SK-N-SH (cell line): Measurements from ENCODE around the gene CENPL. TPM values are rescaled to one million over a fixed set of nuclear protein-coding genes. Genes with fewer than 3 reads are reported as not detected.

Experiments used
- CTCF ChIA-PET: fragments of 300-600, 350-600 bp; formaldehyde crosslinking; extraction: SDS; loops from one replicate; lab custom pipeline; 2021; lab: Yijun Ruan, JAX
- POLR2A ChIA-PET: fragments of 350-600 bp; sonication (Branson Sonifier 250); formaldehyde crosslinking; extraction: SDS; loops from one replicate; lab custom pipeline; 2020; ENCODE audit warnings: antibody characterized with exemption, inconsistent platforms; lab: Yijun Ruan, JAX
- DNase-seq: peaks from one replicate; pipeline ENCODE4 v3.0.0; 2012
- H2AFZ ChIP-seq: fragments of 200-600 bp; sonication (generic); 2 replicates; pipeline ENCODE4 v1.8.1; 2016; ENCODE audit warnings: antibody characterized with exemption, mild to moderate bottlenecking, low read depth
- H3F3A ChIP-seq: fragments of 200-600 bp; sonication (generic); replicated peaks from 2 replicates; pipeline ENCODE3; 2016; ENCODE audit warnings: antibody characterized with exemption, mild to moderate bottlenecking; ENCODE audit not compliant: insufficient read depth
- H3K27ac ChIP-seq, 2 experiments: fragments of 200-500 bp in 1 of 2; fragments of 200-600 bp in 1 of 2; sonication (Bioruptor generic) in 1 of 2; sonication (generic), shearing (Covaris generic) in 1 of 2; 2 replicates each; pipeline versions ENCODE4 v1.5.1 to v1.6.1; 2014 to 2016; ENCODE audit warnings: low read depth in 2 of 2, inconsistent platforms in 1 of 2, low read length in 1 of 2, mild to moderate bottlenecking in 1 of 2, mixed read lengths in 1 of 2
- H3K27me3 ChIP-seq: fragments of 200-600 bp; sonication (generic), shearing (Covaris generic); 2 replicates; pipeline ENCODE4 v1.6.1; 2016; ENCODE audit warnings: mixed run types; ENCODE audit not compliant: insufficient read depth
- H3K36me3 ChIP-seq, 2 experiments: fragments of 200-500 bp in 1 of 2; fragments of 200-600 bp in 1 of 2; sonication (Bioruptor generic) in 1 of 2; sonication (generic) in 1 of 2; replicated peaks in 1 of 2; 2 replicates each; pipeline versions ENCODE3 to v1.5.1; 2014 to 2016; ENCODE audit warnings: low read length in 1 of 2, mild to moderate bottlenecking in 1 of 2; ENCODE audit not compliant: insufficient read depth in 2 of 2, control insufficient read depth in 1 of 2
- H3K4me1 ChIP-seq, 2 experiments: fragments of 200-500 bp in 1 of 2; fragments of 200-600 bp in 1 of 2; sonication (Bioruptor generic) in 1 of 2; sonication (generic), shearing (Covaris generic) in 1 of 2; 2 replicates each; pipeline versions ENCODE4 v1.5.1 to v1.6.1; 2014 to 2016; ENCODE audit warnings: low read depth in 1 of 2, low read length in 1 of 2, mixed run types in 1 of 2; ENCODE audit not compliant: insufficient read depth in 2 of 2, control insufficient read depth in 1 of 2
- H3K4me2 ChIP-seq: fragments of 200-600 bp; sonication (generic), shearing (Covaris generic); 2 replicates; pipeline ENCODE4 v1.6.1; 2017; ENCODE audit warnings: mixed run types
- H3K4me3 ChIP-seq, 2 experiments: fragments of 200-500 bp in 1 of 2; fragments of 200-600 bp in 1 of 2; sonication (Bioruptor generic) in 1 of 2; sonication (generic), shearing (Covaris generic) in 1 of 2; 2 replicates each; pipeline versions ENCODE4 v1.5.1 to v1.8.1; 2014 to 2016; ENCODE audit warnings: low read depth in 2 of 2, inconsistent platforms in 1 of 2, low read length in 1 of 2, mild to moderate bottlenecking in 1 of 2, mixed read lengths in 1 of 2, moderate library complexity in 1 of 2
- H3K79me2 ChIP-seq: fragments of 200-600 bp; sonication (generic); 2 replicates; pipeline ENCODE4 v1.8.1; 2017; ENCODE audit warnings: mild to moderate bottlenecking; ENCODE audit not compliant: insufficient read depth
- H3K9ac ChIP-seq: fragments of 200-600 bp; sonication (generic); 2 replicates; pipeline ENCODE4 v1.6.1; 2017; ENCODE audit warnings: mixed run types
- H3K9me2 ChIP-seq: fragments of 200-600 bp; sonication (generic); 2 replicates; pipeline ENCODE4 v1.6.1; 2017; ENCODE audit warnings: mixed run types
- H3K9me3 ChIP-seq: fragments of 200-600 bp; sonication (generic); 2 replicates; pipeline ENCODE4 v1.6.1; 2017; ENCODE audit warnings: mixed run types, mild to moderate bottlenecking, moderate library complexity
- H4K20me1 ChIP-seq: fragments of 200-600 bp; sonication (generic); 2 replicates; pipeline ENCODE4 v1.6.1; 2017; ENCODE audit warnings: mild to moderate bottlenecking, mixed run types; ENCODE audit not compliant: insufficient read depth
- FOXJ3 ChIP-seq: sonication (generic); formaldehyde crosslinking; IDR thresholded peaks from 2 replicates; pipeline ENCODE4 v1.5.1; 2020; ENCODE audit warnings: mild to moderate bottlenecking, missing genetic modification reagents
- TAF1 ChIP-seq: IDR thresholded peaks from 2 replicates; pipeline ENCODE4 v1.6.1; 2012; ENCODE audit warnings: low read depth, mild to moderate bottlenecking, low read length, moderate library complexity, borderline replicate concordance
- TCF12 ChIP-seq: IDR thresholded peaks from 2 replicates; pipeline ENCODE4 v1.4.0; 2012
- TEAD4 ChIP-seq: IDR thresholded peaks from 2 replicates; pipeline ENCODE4 v1.4.0; 2012; ENCODE audit warnings: mild to moderate bottlenecking, borderline replicate concordance; ENCODE audit not compliant: insufficient read depth
- YY1 ChIP-seq: IDR thresholded peaks from 2 replicates; pipeline ENCODE4 v1.4.0; 2012; ENCODE audit warnings: low read depth, mild to moderate bottlenecking
- WGBS: methylation state at CpG from one replicate; pipeline ENCODE4 v1.1.6; 2017; ENCODE audit warnings: low lambda C conversion rate; 5-methylcytosine and 5-hydroxymethylcytosine counted together
- polyA plus RNA-seq, 3 experiments: library from polyadenylated mRNA; depleted of rRNA; stranded (reverse); fragments of >200 nt; gene quantifications; 2 replicates each; pipeline ENCODE4 v1.2.3, GENCODE V29; 2012
- TF ChIP-seq, protein P1 (sequence below): IDR thresholded peaks from 2 replicates; pipeline ENCODE4 v1.4.0; 2012; ENCODE audit warnings: low read depth, borderline replicate concordance
- TF ChIP-seq, protein P2 (sequence below): IDR thresholded peaks from 2 replicates; pipeline ENCODE4 v1.4.0; 2012; ENCODE audit warnings: low read depth
- TF ChIP-seq, protein P3 (sequence below): fragments of 200-600 bp; sonication (generic); IDR thresholded peaks from 2 replicates; pipeline ENCODE4 v1.6.1; 2017; ENCODE audit warnings: antibody characterized with exemption, mild to moderate bottlenecking, moderate library complexity
- TF ChIP-seq, protein P4 (sequence below): fragments of 150-350 bp; IDR thresholded peaks from 2 replicates; pipeline ENCODE4 v1.6.1; 2017; ENCODE audit warnings: antibody characterized with exemption, low read length, low read depth, borderline replicate concordance
- TF ChIP-seq, protein P5 (sequence below): IDR thresholded peaks from 2 replicates; pipeline ENCODE4 v1.6.1; 2012; ENCODE audit warnings: mild to moderate bottlenecking, low read depth, low read length, moderate library complexity

The CENPL gene
- polyA plus RNA-seq, 1 of the 3 experiments (the other 2 are of a cell fraction) = 4.0 TPM

DNA sequence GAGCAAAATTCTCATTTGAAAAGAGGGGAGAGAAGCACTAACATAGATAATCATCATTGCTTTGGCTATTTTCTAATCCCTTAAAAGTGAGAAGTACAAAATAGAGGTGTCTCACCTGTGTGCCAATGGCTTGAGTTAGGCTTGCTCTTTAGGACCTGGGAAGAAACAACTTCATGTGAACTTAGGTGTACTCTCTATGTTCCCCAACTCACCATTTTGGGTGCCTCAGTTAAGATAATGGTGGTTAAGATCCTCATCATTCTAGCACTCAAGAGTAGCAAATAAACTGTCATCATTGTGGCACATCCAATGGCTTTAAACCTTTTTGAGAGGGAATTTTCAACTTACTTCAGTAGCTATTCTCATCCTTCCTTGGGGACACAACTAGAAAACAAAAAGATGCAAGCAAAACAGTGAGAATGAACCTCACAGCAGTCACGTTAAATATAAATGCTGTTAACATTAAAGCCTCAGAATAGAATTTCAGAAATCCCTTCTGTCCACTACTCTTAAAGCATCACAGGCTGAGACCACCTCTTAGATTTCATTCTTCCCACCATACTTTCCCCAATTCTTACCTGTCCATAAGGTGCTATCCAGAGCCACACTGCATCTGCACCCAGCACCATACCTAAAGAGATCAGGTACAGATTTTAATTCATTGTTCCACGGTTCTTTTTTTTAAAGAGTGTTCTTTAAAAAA lies 41.9 kb upstream of the CENPL start:
- peaks cover 73% of the 10 kb centered on the region for H3F3A ChIP-seq
- ChIA-PET POLR2A (interaction anchor here (1.6 kb wide), 1 partner anchor 156 kb away, joined by 6 read pairs; the partner anchor contains the start of gene RC3H1), CTCF (interaction anchor here (1.2 kb wide), 1 partner anchor 71 kb away, joined by 3 read pairs; no protein-coding TSS in a partner anchor)
- TF ChIP-seq TAF1 = no peak
- TF ChIP-seq TCF12 = no peak
- no peak for TF ChIP-seq TEAD4
- TF ChIP-seq, protein P1, sequence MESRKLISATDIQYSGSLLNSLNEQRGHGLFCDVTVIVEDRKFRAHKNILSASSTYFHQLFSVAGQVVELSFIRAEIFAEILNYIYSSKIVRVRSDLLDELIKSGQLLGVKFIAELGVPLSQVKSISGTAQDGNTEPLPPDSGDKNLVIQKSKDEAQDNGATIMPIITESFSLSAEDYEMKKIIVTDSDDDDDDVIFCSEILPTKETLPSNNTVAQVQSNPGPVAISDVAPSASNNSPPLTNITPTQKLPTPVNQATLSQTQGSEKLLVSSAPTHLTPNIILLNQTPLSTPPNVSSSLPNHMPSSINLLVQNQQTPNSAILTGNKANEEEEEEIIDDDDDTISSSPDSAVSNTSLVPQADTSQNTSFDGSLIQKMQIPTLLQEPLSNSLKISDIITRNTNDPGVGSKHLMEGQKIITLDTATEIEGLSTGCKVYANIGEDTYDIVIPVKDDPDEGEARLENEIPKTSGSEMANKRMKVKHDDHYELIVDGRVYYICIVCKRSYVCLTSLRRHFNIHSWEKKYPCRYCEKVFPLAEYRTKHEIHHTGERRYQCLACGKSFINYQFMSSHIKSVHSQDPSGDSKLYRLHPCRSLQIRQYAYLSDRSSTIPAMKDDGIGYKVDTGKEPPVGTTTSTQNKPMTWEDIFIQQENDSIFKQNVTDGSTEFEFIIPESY = no peak
- TF ChIP-seq, protein P2, sequence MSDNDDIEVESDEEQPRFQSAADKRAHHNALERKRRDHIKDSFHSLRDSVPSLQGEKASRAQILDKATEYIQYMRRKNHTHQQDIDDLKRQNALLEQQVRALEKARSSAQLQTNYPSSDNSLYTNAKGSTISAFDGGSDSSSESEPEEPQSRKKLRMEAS = no peak
- TF ChIP-seq, protein P3, sequence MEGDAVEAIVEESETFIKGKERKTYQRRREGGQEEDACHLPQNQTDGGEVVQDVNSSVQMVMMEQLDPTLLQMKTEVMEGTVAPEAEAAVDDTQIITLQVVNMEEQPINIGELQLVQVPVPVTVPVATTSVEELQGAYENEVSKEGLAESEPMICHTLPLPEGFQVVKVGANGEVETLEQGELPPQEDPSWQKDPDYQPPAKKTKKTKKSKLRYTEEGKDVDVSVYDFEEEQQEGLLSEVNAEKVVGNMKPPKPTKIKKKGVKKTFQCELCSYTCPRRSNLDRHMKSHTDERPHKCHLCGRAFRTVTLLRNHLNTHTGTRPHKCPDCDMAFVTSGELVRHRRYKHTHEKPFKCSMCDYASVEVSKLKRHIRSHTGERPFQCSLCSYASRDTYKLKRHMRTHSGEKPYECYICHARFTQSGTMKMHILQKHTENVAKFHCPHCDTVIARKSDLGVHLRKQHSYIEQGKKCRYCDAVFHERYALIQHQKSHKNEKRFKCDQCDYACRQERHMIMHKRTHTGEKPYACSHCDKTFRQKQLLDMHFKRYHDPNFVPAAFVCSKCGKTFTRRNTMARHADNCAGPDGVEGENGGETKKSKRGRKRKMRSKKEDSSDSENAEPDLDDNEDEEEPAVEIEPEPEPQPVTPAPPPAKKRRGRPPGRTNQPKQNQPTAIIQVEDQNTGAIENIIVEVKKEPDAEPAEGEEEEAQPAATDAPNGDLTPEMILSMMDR = no peak
- no peak for TF ChIP-seq YY1
- no peak for TF ChIP-seq FOXJ3 (CRISPR knock-in tag)
- TF ChIP-seq, protein P4, sequence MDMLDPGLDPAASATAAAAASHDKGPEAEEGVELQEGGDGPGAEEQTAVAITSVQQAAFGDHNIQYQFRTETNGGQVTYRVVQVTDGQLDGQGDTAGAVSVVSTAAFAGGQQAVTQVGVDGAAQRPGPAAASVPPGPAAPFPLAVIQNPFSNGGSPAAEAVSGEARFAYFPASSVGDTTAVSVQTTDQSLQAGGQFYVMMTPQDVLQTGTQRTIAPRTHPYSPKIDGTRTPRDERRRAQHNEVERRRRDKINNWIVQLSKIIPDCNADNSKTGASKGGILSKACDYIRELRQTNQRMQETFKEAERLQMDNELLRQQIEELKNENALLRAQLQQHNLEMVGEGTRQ = no peak
- TF ChIP-seq, protein P5, sequence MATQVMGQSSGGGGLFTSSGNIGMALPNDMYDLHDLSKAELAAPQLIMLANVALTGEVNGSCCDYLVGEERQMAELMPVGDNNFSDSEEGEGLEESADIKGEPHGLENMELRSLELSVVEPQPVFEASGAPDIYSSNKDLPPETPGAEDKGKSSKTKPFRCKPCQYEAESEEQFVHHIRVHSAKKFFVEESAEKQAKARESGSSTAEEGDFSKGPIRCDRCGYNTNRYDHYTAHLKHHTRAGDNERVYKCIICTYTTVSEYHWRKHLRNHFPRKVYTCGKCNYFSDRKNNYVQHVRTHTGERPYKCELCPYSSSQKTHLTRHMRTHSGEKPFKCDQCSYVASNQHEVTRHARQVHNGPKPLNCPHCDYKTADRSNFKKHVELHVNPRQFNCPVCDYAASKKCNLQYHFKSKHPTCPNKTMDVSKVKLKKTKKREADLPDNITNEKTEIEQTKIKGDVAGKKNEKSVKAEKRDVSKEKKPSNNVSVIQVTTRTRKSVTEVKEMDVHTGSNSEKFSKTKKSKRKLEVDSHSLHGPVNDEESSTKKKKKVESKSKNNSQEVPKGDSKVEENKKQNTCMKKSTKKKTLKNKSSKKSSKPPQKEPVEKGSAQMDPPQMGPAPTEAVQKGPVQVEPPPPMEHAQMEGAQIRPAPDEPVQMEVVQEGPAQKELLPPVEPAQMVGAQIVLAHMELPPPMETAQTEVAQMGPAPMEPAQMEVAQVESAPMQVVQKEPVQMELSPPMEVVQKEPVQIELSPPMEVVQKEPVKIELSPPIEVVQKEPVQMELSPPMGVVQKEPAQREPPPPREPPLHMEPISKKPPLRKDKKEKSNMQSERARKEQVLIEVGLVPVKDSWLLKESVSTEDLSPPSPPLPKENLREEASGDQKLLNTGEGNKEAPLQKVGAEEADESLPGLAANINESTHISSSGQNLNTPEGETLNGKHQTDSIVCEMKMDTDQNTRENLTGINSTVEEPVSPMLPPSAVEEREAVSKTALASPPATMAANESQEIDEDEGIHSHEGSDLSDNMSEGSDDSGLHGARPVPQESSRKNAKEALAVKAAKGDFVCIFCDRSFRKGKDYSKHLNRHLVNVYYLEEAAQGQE = no peak
- TF ChIP-seq, all 33 proteins: peak for 0
- no peaks in the 10 kb centered on the region for H3K27me3 ChIP-seq
- peak overlapping the region; percentile 74 to 94 for H3K27ac ChIP-seq
- DNase-seq = no peak
- H3K9me3 ChIP-seq = no peaks in the 10 kb centered on the region
- peak overlapping the region; percentile 78 for H3K4me2 ChIP-seq
- H3K79me2 ChIP-seq = peaks cover 35% of the 10 kb centered on the region
- H2AFZ ChIP-seq = no peak overlapping the region; the same call in 1 of the 2 replicates
- H3K4me3 ChIP-seq = peak overlapping the region; percentile 82 to 90
- H4K20me1 ChIP-seq = peaks cover 49% of the 10 kb centered on the region
- H3K9me2 ChIP-seq = no peaks in the 10 kb centered on the region
- H3K36me3 ChIP-seq = peaks cover 60 to 63% of the 10 kb centered on the region in 2 experiments
- peak overlapping the region; percentile 79 for H3K9ac ChIP-seq
- 0% methylated on average over 2 of the region's 2 CpGs for WGBS
- peaks cover 11 to 38% of the 10 kb centered on the region in 2 experiments; a peak in 3 of 4 replicates for H3K4me1 ChIP-seq
